Endodermal cell (in vitro differentiated cells): Measurements from ENCODE around the gene MARK3. TPM values are rescaled to one million over a fixed set of nuclear protein-coding genes. Genes with fewer than 3 reads are reported as not detected.

Experiments
- DNase-seq: peaks from one replicate; pipeline ENCODE4 v3.0.0-alpha.2; 2017
- H3K27ac ChIP-seq: 2 replicates; pipeline ENCODE4 v1.5.1; 2013; ENCODE audit warnings: mild to moderate bottlenecking, low read depth, low read length, moderate library complexity
- H3K27me3 ChIP-seq: 2 replicates; pipeline ENCODE4 v1.6.1; 2013; ENCODE audit warnings: mild to moderate bottlenecking, low read length, moderate library complexity; ENCODE audit not compliant: insufficient read depth, control insufficient read depth, poor library complexity, severe bottlenecking
- H3K36me3 ChIP-seq: 2 replicates; pipeline ENCODE4 v1.7.0; 2013; ENCODE audit warnings: mild to moderate bottlenecking, low read length, moderate library complexity; ENCODE audit not compliant: control insufficient read depth, insufficient read depth
- H3K4me1 ChIP-seq: one replicate; pipeline ENCODE4 v1.7.0; 2013; ENCODE audit warnings: low read length; ENCODE audit not compliant: control insufficient read depth, insufficient read depth
- H3K4me3 ChIP-seq: 2 replicates; pipeline ENCODE4 v1.5.1; 2013; ENCODE audit warnings: mild to moderate bottlenecking, low read length, moderate library complexity
- H3K9ac ChIP-seq: 2 replicates; pipeline ENCODE4 v1.6.1; 2013; ENCODE audit warnings: mild to moderate bottlenecking, low read length, moderate library complexity; ENCODE audit not compliant: poor library complexity, severe bottlenecking; ENCODE audit errors: extremely low read depth
- H3K9me3 ChIP-seq: 2 replicates; pipeline ENCODE4 v1.6.1; 2013; ENCODE audit warnings: mild to moderate bottlenecking, low read length, moderate library complexity; ENCODE audit not compliant: control insufficient read depth
- H3K27ac Mint-ChIP-seq: 2 replicates; pipeline ENCODE4 v1.8.0; 2020; ENCODE audit warnings: mixed read lengths
- H3K27me3 Mint-ChIP-seq: 2 replicates; pipeline ENCODE4 v1.8.0; 2021; ENCODE audit warnings: mild to moderate bottlenecking, mixed read lengths; ENCODE audit not compliant: insufficient read depth
- H3K36me3 Mint-ChIP-seq: 2 replicates; pipeline ENCODE4 v1.8.0; 2020; ENCODE audit warnings: low read depth, mixed read lengths
- H3K4me1 Mint-ChIP-seq: 2 replicates; pipeline ENCODE4 v1.8.0; 2020; ENCODE audit warnings: mixed read lengths
- H3K4me3 Mint-ChIP-seq: 2 replicates; pipeline ENCODE4 v1.8.0; 2020; ENCODE audit warnings: mild to moderate bottlenecking, moderate library complexity, mixed read lengths
- H3K9me3 Mint-ChIP-seq: 2 replicates; pipeline ENCODE4 v1.8.0; 2020; ENCODE audit warnings: mild to moderate bottlenecking, mixed read lengths
- WGBS, 2 experiments: methylation state at CpG; one replicate each; pipeline versions ENCODE4 v1.1.5 to v1.1.7; 2013; ENCODE audit warnings: missing lambda C conversion rate in 2 of 2, mixed read lengths in 1 of 2; ENCODE audit not compliant: insufficient coverage in 1 of 2, insufficient read length in 1 of 2; 5-methylcytosine and 5-hydroxymethylcytosine counted together
- total RNA-seq, 2 donors: library from RNA; stranded (reverse); fragmentation: NEBNext Ultra II Directional in 1 of 2; extraction: Animal tissue kit (Norgen Biotek cat#: 25700) in 1 of 2; gene quantifications; 2 replicates in 1 of 2; 3 replicates in 1 of 2; pipeline ENCODE4 v1.2.1, GENCODE V29; 2021
- TF ChIP-seq, protein P1 (sequence below): fragments of 200-600 bp; sonication (generic); conservative IDR thresholded peaks from 2 replicates; pipeline ENCODE4 v1.5.0; 2021; ENCODE audit warnings: antibody characterized with exemption, mild to moderate bottlenecking

Gene MARK3
- total RNA-seq, 2 donors from 2014 or later, result 95.8 to 106 TPM

DNA sequence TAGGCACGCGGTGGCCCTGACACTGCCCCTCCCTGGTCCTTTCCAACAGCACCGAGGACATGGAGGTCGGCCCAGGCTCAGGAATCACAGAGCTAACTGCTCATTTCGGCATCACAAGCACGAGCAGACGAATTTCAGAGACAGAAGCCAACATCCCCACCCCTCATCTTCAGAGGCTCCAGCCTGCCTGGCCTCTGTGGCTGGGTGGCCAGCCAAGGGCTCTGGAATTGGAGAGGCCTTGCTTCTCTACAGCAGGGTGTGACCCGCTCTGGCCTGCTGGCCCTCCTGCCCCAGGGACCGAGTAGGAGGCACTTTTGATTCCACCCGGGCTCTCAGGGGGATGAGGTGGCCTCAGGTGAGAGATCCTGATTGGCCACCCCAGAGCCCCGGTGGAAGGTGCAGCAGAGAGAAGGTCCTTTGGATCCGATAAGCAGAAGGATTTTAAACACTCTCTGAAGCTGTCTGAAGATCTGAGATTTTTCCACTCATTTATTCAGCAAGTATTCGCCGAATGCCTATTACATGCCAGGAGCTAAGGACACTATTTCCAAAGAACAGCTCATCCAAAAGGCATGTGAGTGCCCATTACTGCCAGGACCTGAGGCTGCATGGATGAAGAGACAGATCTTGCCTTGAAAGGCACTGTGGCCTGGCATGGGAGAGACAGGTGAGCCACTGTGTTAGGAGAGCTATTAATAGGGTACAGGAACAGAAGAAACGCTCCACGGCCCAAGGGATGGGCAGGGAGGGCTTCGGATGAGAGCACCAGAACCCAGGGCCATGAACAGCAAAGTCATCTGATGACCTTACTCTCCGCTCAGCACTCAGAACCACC is 167.0 kb downstream of the MARK3 start:
- DNase-seq, result no peak
- no peak overlapping the region for H3K9ac ChIP-seq
- 93 to 94% methylated on average over 6 to 18 of the region's 18 CpGs for WGBS, 2 experiments
- H3K9me3 ChIP-seq, result no peaks in the 10 kb centered on the region
- H3K27ac ChIP-seq, result no peak overlapping the region
- TF ChIP-seq, protein P1, sequence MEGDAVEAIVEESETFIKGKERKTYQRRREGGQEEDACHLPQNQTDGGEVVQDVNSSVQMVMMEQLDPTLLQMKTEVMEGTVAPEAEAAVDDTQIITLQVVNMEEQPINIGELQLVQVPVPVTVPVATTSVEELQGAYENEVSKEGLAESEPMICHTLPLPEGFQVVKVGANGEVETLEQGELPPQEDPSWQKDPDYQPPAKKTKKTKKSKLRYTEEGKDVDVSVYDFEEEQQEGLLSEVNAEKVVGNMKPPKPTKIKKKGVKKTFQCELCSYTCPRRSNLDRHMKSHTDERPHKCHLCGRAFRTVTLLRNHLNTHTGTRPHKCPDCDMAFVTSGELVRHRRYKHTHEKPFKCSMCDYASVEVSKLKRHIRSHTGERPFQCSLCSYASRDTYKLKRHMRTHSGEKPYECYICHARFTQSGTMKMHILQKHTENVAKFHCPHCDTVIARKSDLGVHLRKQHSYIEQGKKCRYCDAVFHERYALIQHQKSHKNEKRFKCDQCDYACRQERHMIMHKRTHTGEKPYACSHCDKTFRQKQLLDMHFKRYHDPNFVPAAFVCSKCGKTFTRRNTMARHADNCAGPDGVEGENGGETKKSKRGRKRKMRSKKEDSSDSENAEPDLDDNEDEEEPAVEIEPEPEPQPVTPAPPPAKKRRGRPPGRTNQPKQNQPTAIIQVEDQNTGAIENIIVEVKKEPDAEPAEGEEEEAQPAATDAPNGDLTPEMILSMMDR, result no peak
- peak overlapping the region; percentile 55 for H3K27ac Mint-ChIP-seq
- peaks cover 3% of the 10 kb centered on the region for H3K36me3 Mint-ChIP-seq
- H3K27me3 ChIP-seq, result no peaks in the 10 kb centered on the region
- peaks cover 2% of the 10 kb centered on the region for H3K4me1 Mint-ChIP-seq
- H3K27me3 Mint-ChIP-seq, result no peaks in the 10 kb centered on the region
- H3K9me3 Mint-ChIP-seq, result no peaks in the 10 kb centered on the region
- H3K4me1 ChIP-seq, result no peaks in the 10 kb centered on the region
- no peak overlapping the region for H3K4me3 Mint-ChIP-seq
- H3K4me3 ChIP-seq, result no peak overlapping the region
- no peaks in the 10 kb centered on the region for H3K36me3 ChIP-seq

DNA sequence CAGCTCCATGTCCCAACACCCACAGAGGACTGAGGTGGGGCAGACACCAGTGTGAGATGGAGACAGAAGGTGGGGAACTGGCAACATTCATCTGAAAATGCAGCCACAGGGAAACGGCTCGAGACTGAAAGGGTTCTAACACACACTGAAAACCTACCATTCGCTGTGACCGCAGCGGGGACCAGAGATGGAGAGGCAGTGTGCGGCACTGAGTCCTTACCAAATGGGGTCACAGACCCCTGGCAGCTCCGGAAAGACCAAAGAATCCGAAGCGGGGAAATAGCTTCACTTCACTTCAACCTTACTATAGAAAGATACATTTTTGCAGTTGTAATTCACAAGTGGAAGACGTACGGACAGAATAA is 167.6 kb downstream of the MARK3 start:
- peaks cover 7% of the 10 kb centered on the region for H3K36me3 Mint-ChIP-seq
- no peak for DNase-seq
- H3K27ac Mint-ChIP-seq, result no peak overlapping the region
- Histone ChIP-seq H3K4me1 (no peaks in the 10 kb centered on the region), H3K36me3 (peaks cover under 1% of the 10 kb centered on the region), H3K9ac (no peak overlapping the region), H3K4me3 (no peak overlapping the region), H3K27me3 (no peaks in the 10 kb centered on the region), H3K9me3 (no peaks in the 10 kb centered on the region), H3K27ac (no peak overlapping the region)
- 95 to 97% methylated on average over 11 of the region's 11 CpGs for WGBS, 2 experiments
- TF ChIP-seq, protein P1, result no peak
- no peaks in the 10 kb centered on the region for H3K27me3 Mint-ChIP-seq
- H3K9me3 Mint-ChIP-seq, result no peaks in the 10 kb centered on the region
- peaks cover 2% of the 10 kb centered on the region for H3K4me1 Mint-ChIP-seq
- no peak overlapping the region for H3K4me3 Mint-ChIP-seq

Other genes starting within 250 kb of the MARK3 start
- 100 to 1,000 TPM; 267 to 339 TPM for gene EIF5, start 51.2 kb upstream of the MARK3 start, total RNA-seq
- 100 to 1,000 TPM; 602 to 920 TPM for gene CKB, start 137.4 kb downstream of the MARK3 start, total RNA-seq
- gene TRMT61A, start 143.8 kb downstream of the MARK3 start, total RNA-seq, result 1 to 10 TPM; 7.4 to 7.9 TPM
- 10 to 100 TPM; 27.6 to 28.1 TPM for gene BAG5, start 177.2 kb downstream of the MARK3 start, total RNA-seq
- 10 to 100 TPM; 30.1 to 39.8 TPM for gene COA8, start 177.5 kb downstream of the MARK3 start, total RNA-seq
- 100 to 1,000 TPM; 170 to 178 TPM for gene KLC1, start 243.8 kb downstream of the MARK3 start, total RNA-seq